B cell (primary cell): Measurements from ENCODE around the gene IL10RA. TPM values are rescaled to one million over a fixed set of nuclear protein-coding genes. Genes with fewer than 3 reads are reported as not detected.

Experiments
- ATAC-seq: fragments of 200-7000 bp; cut with Tn5 transposase; one replicate; pipeline ENCODE4 v1.10.0; 2021; ENCODE audit warnings: low read depth, mild to moderate bottlenecking, moderate number of reproducible peaks, moderate library complexity
- CTCF ChIA-PET: fragments of 350-600 bp; sonication (Branson Sonifier 250); formaldehyde crosslinking; loops from one replicate; lab custom pipeline; 2021; ENCODE audit warnings: antibody characterized with exemption, inconsistent platforms; lab: Charles Lee
- POLR2A ChIA-PET: fragments of 350-600 bp; sonication (Branson Sonifier 250); formaldehyde crosslinking; loops from one replicate; lab custom pipeline; 2021; ENCODE audit warnings: antibody characterized with exemption; lab: Charles Lee
- DNase-seq: peaks from one replicate; pipeline ENCODE4 v3.0.0; 2013
- H2AFZ ChIP-seq: 2 replicates; pipeline ENCODE4 v1.6.1; 2012; ENCODE audit warnings: mild to moderate bottlenecking, low read depth, low read length; ENCODE audit not compliant: insufficient read depth, poor library complexity, severe bottlenecking
- H3K27ac ChIP-seq, 2 donors: 1 replicate in 1 of 2; 2 replicates in 1 of 2; pipeline ENCODE4 v1.5.1; 2012 to 2013; ENCODE audit warnings: low read length in 2 of 2, mild to moderate bottlenecking in 2 of 2, moderate library complexity in 1 of 2
- H3K27me3 ChIP-seq, 4 experiments: fragments of 200-600 bp in 1 of 4; sonication (generic) in 1 of 4; replicated peaks in 1 of 4; 1 replicate in 2 of 4; 2 replicates in 2 of 4; pipeline versions ENCODE4 v1.6.1 to v1.7.0; 2013 to 2016; ENCODE audit warnings: low read length in 3 of 4, mild to moderate bottlenecking in 2 of 4, mixed read lengths in 1 of 4, moderate library complexity in 1 of 4; ENCODE audit not compliant: insufficient read depth in 4 of 4, control insufficient read depth in 3 of 4; ENCODE audit errors: control extremely low read depth in 1 of 4
- H3K36me3 ChIP-seq, 2 experiments: replicated peaks in 1 of 2; 1 replicate in 1 of 2; 2 replicates in 1 of 2; pipeline versions ENCODE4 v1.6.1 to v1.7.1; 2013; ENCODE audit warnings: low read length in 1 of 2; ENCODE audit not compliant: insufficient read depth in 2 of 2, control insufficient read depth in 1 of 2; ENCODE audit errors: control extremely low read depth in 1 of 2, extremely low read depth in 1 of 2
- H3K4me1 ChIP-seq, 2 donors: fragments of 200-600 bp in 1 of 2; sonication (generic) in 1 of 2; 1 replicate in 1 of 2; 2 replicates in 1 of 2; pipeline versions ENCODE4 v1.5.1 to v1.6.1; 2013 to 2017; ENCODE audit warnings: low read length in 2 of 2; ENCODE audit not compliant: control insufficient read depth in 2 of 2, insufficient read depth in 2 of 2
- H3K4me2 ChIP-seq: replicated peaks from 2 replicates; pipeline ENCODE3; 2012; ENCODE audit warnings: mild to moderate bottlenecking, low read depth, low read length; ENCODE audit not compliant: poor library complexity, severe bottlenecking
- H3K4me3 ChIP-seq, 5 experiments: fragments of 200-600 bp in 1 of 5; sonication (generic) in 1 of 5; 1 replicate in 3 of 5; 2 replicates in 2 of 5; pipeline versions ENCODE4 v1.5.1 to v1.7.0; 2011 to 2016; ENCODE audit warnings: low read length in 4 of 5, mild to moderate bottlenecking in 4 of 5, low read depth in 2 of 5, control low read depth in 1 of 5, moderate library complexity in 1 of 5; ENCODE audit not compliant: insufficient read depth in 1 of 5; ENCODE audit errors: control extremely low read depth in 1 of 5, extremely low read depth in 1 of 5
- H3K79me2 ChIP-seq: fragments of 200-600 bp; sonication (generic); one replicate; pipeline ENCODE4 v1.6.0; 2016; ENCODE audit warnings: low read length; ENCODE audit not compliant: control insufficient read depth, insufficient read depth
- H3K9ac ChIP-seq: fragments of 200-600 bp; sonication (generic); 2 replicates; pipeline ENCODE4 v1.6.1; 2017; ENCODE audit warnings: mild to moderate bottlenecking, low read length, moderate library complexity
- H3K9me3 ChIP-seq, 3 donors: one replicate each; pipeline versions ENCODE4 v1.6.1 to v1.7.1; 2013; ENCODE audit warnings: low read length in 2 of 3; ENCODE audit not compliant: control insufficient read depth in 2 of 3, insufficient read depth in 1 of 3; ENCODE audit errors: control extremely low read depth in 1 of 3
- H4K20me1 ChIP-seq: 2 replicates; pipeline ENCODE4 v1.6.0; 2012; ENCODE audit warnings: mild to moderate bottlenecking, low read length; ENCODE audit not compliant: insufficient read depth, control insufficient read depth, poor library complexity, severe bottlenecking
- H3K27ac Mint-ChIP-seq: one replicate; pipeline ENCODE4 v1.8.0; 2021; ENCODE audit warnings: mixed read lengths
- H3K27me3 Mint-ChIP-seq: one replicate; pipeline ENCODE4 v1.8.0; 2021; ENCODE audit warnings: mixed read lengths
- H3K4me1 Mint-ChIP-seq: one replicate; pipeline ENCODE4 v1.8.0; 2021; ENCODE audit warnings: mixed read lengths
- H3K4me3 Mint-ChIP-seq: one replicate; pipeline ENCODE4 v1.8.0; 2021; ENCODE audit warnings: mixed read lengths
- H3K9me3 Mint-ChIP-seq: one replicate; pipeline ENCODE4 v1.8.0; 2022; ENCODE audit warnings: mixed read lengths; ENCODE audit not compliant: insufficient read depth
- CTCF ChIP-seq: fragments of 200-600 bp; IDR thresholded peaks from one replicate; pipeline ENCODE4 v1.8.0; 2022; ENCODE audit warnings: antibody characterized with exemption, mild to moderate bottlenecking
- EZH2 ChIP-seq: IDR thresholded peaks from 2 replicates; pipeline ENCODE4 v1.6.1; 2012; ENCODE audit warnings: borderline replicate concordance, low read depth, mild to moderate bottlenecking, moderate library complexity, low read length; ENCODE audit not compliant: insufficient read depth, poor library complexity, severe bottlenecking
- WGBS: methylation state at CpG from one replicate; pipeline ENCODE4 v1.1.5; 2013; ENCODE audit warnings: missing lambda C conversion rate; ENCODE audit not compliant: insufficient coverage; 5-methylcytosine and 5-hydroxymethylcytosine counted together
- intact Hi-C: fragments of 100-400 bp; cut with micrococcal nuclease; formaldehyde crosslinking; loops from one replicate; pipeline ENCODE4 v1.10.0; 2022
- polyA plus RNA-seq: library from polyadenylated mRNA; depleted of rRNA; stranded (reverse); fragments of >200 nt; gene quantifications from 2 replicates; pipeline ENCODE4 v1.2.3, GENCODE V29; 2012
- total RNA-seq, 2 donors: library from RNA; stranded (reverse); fragments of 120-200 nt in 1 of 2; gene quantifications; 1 replicate in 1 of 2; 2 replicates in 1 of 2; pipeline versions ENCODE4 v1.2.3 to v1.2.4, GENCODE V29; 2013 to 2022

The IL10RA gene
- total and polyA plus RNA-seq, 2 donors (not counting 1 experiment from before 2014, with no cell fraction given) = 73.3 to 417 TPM

GRCh38 chr11:118012083-118012669, 26.0 kb downstream of the IL10RA start:
- Histone ChIP-seq H3K79me2 (no peaks in the 10 kb centered on the region), H3K27ac (peak overlapping the region; percentile 95 to 99), H3K9ac (no peak overlapping the region), H3K4me3 (peak overlapping the region in 1 of 5 experiments; percentile 21), H3K4me2 (peak overlapping the region; percentile 67), H3K36me3 (no peaks in the 10 kb centered on the region), H3K9me3 (peaks cover 0 to 17% (median 5%) of the 10 kb centered on the region in 3 donors), H3K4me1 (peaks cover 99 to 100% of the 10 kb centered on the region in 2 donors), H4K20me1 (no peaks in the 10 kb centered on the region), H2AFZ (peak overlapping the region; percentile 29), H3K27me3 (no peaks in the 10 kb centered on the region)
- ATAC-seq (peak; percentile 18), DNase-seq (peak; percentile 61)
- Mint-ChIP-seq H3K4me3 (peak overlapping the region; percentile 54), H3K4me1 (peaks cover 100% of the 10 kb centered on the region), H3K27me3 (no peaks in the 10 kb centered on the region), H3K27ac (peak overlapping the region; percentile 99), H3K9me3 (peaks cover 2% of the 10 kb centered on the region)
- CTCF ChIA-PET = interaction anchor here (0.8 to 10.5 kb wide), 8 partner anchors 10 to 66 kb away, joined by 3 to 133 read pairs (median 10); partner anchors contain the start of gene IL10RA
- intact Hi-C loops = loop anchor here (1.0 to 10.0 kb wide), 2 partner anchors 10 to 213 kb away; partner anchors contain the start of gene JAML
- TF ChIP-seq EZH2 (no peak), CTCF (no peak)
- whole genome bisulfite sequencing = 9% methylated on average over 6 of the region's 7 CpGs
- POLR2A ChIA-PET = interaction anchor here (0.7 to 20.9 kb wide), 6 partner anchors 9 to 62 kb away, joined by 3 to 346 read pairs (median 14); partner anchors contain the start of gene IL10RA

- ATAC-seq (no peak), DNase-seq (no peak)
- H4K20me1 ChIP-seq = no peaks in the 10 kb centered on the region
- H3K27me3 ChIP-seq = no peaks in the 10 kb centered on the region
- peaks cover 80 to 83% of the 10 kb centered on the region in 2 donors for H3K4me1 ChIP-seq
- ChIA-PET CTCF (interaction anchor here (1.0 to 10.5 kb wide), 3 partner anchors 26 to 63 kb away, joined by 3 to 133 read pairs (median 22); no protein-coding TSS in a partner anchor), POLR2A (interaction anchor here (20.9 kb wide), 1 partner anchor 21 kb away, joined by 346 read pairs; the partner anchor contains the start of gene IL10RA)
- peak overlapping the region; percentile 99 for H3K27ac Mint-ChIP-seq
- H3K9ac ChIP-seq = no peak overlapping the region
- no peaks in the 10 kb centered on the region for H3K36me3 ChIP-seq
- peaks cover 10% of the 10 kb centered on the region for H3K9me3 Mint-ChIP-seq
- H3K4me3 ChIP-seq = no peak overlapping the region
- H3K27me3 Mint-ChIP-seq = no peaks in the 10 kb centered on the region
- H3K4me1 Mint-ChIP-seq = peaks cover 82% of the 10 kb centered on the region
- TF ChIP-seq CTCF (no peak), EZH2 (no peak)
- peak overlapping the region; percentile 50 to 99 for H3K27ac ChIP-seq
- H3K9me3 ChIP-seq = peaks cover 0 to 29% (median 19%) of the 10 kb centered on the region in 3 donors
- H3K79me2 ChIP-seq = no peaks in the 10 kb centered on the region
- intact Hi-C loops = loop anchor here (10.0 kb wide), 1 partner anchor 211 kb away; the partner anchor contains the start of gene JAML
- H3K4me3 Mint-ChIP-seq = peak overlapping the region; percentile 30
- no peak overlapping the region for H3K4me2 ChIP-seq
- WGBS = 92% methylated on average over 2 of the region's 3 CpGs
- H2AFZ ChIP-seq = no peak overlapping the region
Observed at GRCh38 chr11:118014022-118014421, 27.8 kb downstream of the IL10RA start.
